ENCODE data around the gene SEC14L3. TPM values are rescaled to one million over a fixed set of nuclear protein-coding genes. Genes with fewer than 3 reads are reported as not detected.

Gene SEC14L3
- total and polyA plus RNA-seq, 2 of the 4 experiments (the other 2 are of a cell fraction) = not detected

DNA sequence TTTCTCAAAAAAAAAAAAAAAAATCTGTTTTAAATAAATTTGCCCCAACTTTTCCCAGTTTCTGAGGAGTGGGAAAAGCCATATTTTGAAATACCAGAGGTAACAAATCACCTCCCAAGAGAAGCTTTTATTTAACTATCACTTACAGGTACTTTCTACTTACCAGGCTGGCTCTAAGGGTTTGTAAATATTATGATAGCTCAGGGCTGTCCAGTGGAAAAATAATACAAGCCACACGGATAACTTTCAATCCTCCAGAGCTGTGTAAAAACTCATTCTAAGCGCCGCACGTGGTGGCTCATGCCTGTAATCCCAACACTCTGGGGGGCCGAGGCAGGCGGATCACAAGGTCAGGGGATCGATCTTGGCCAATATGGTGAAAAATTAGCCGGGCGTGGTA is 39.3 kb upstream of the SEC14L3 start:
- Histone ChIP-seq H3K56ac (ENCODE audit: extremely low read depth, insufficient read depth, low read length) (no peak overlapping the region), H3K18ac (ENCODE audit: low read depth, low read length) (no peak overlapping the region), H3K27me3 (ENCODE audit: control insufficient read depth, insufficient read depth, low read length) (peaks cover 27% of the 10 kb centered on the region), H3K4me2 (ENCODE audit: low read depth, low read length) (no peak overlapping the region), H3K4ac (ENCODE audit: low read depth, low read length) (no peak overlapping the region), H3K9me1 (ENCODE audit: insufficient read depth, low read length) (no peaks in the 10 kb centered on the region), H2BK120ac (ENCODE audit: low read depth, low read length) (no peak overlapping the region), H2BK5ac (ENCODE audit: low read depth, low read length, poor library complexity, severe bottlenecking) (no peak overlapping the region), H3K14ac (replicated peaks; ENCODE audit: low read depth, low read length) (no peak overlapping the region), H3K27ac (ENCODE audit: insufficient read depth, low read length) (no peak overlapping the region), H3K36me3 (ENCODE audit: control insufficient read depth, insufficient read depth, low read length) (no peaks in the 10 kb centered on the region), H3K4me3 (ENCODE audit: insufficient read depth, low read depth, low read length) (no peak overlapping the region), H4K91ac (ENCODE audit: insufficient read depth, low read depth, low read length) (no peak overlapping the region), H2BK20ac (ENCODE audit: low read depth, low read length) (no peak overlapping the region), H3K23ac (ENCODE audit: low read depth, low read length) (no peak overlapping the region), H4K8ac (ENCODE audit: low read depth in 2 of 2, low read length in 2 of 2) (no peak overlapping the region), H2BK15ac (ENCODE audit: low read depth, low read length) (no peak overlapping the region), H2AK5ac (ENCODE audit: low read depth, low read length) (no peak overlapping the region), H4K20me1 (ENCODE audit: insufficient read depth, low read length) (no peaks in the 10 kb centered on the region), H3K79me1 (ENCODE audit: low read depth in 1 of 2, low read length in 2 of 2) (no peaks in the 10 kb centered on the region), H3K9ac (ENCODE audit: low read depth, low read length) (no peak overlapping the region), H2AK9ac (replicated peaks; ENCODE audit: low read depth, low read length, poor library complexity) (no peak overlapping the region), H3K9me3 (ENCODE audit: control insufficient read depth, insufficient read depth, low read length) (peaks cover 3% of the 10 kb centered on the region; the same call in 1 of the 2 replicates), H3K4me1 (ENCODE audit: control insufficient read depth, insufficient read depth, low read length) (no peaks in the 10 kb centered on the region), H4K5ac (ENCODE audit: low read depth, low read length) (no peak overlapping the region), H2AFZ (replicated peaks; ENCODE audit: low read length, poor library complexity) (no peak overlapping the region)
- 82% methylated on average over 8 of the region's 9 CpGs; no CpG with 5 or more reads in 1 of the 2 experiments for WGBS, 2 experiments (ENCODE audit: extremely low coverage in 2 of 2, insufficient read length in 1 of 2)
- dilution Hi-C loops (cut with HindIII; ENCODE audit: low sequenced_read_pairs, unreplicated experiment) (no loop called here), intact Hi-C loops (cut with micrococcal nuclease) (no loop called here), in situ Hi-C loops (cut with MboI; ENCODE audit: low sequenced_read_pairs) (no loop called here)
- BruUV-seq (replicated peaks) = no TSS peak
- ChIA-PET POLR2A (ENCODE audit: unreplicated experiment) (no interaction called here), CTCF (no interaction called here)
- no peak for DNase-seq
- ATAC-seq (ENCODE audit: low read depth) = no peak
- TF ChIP-seq, protein P1, sequence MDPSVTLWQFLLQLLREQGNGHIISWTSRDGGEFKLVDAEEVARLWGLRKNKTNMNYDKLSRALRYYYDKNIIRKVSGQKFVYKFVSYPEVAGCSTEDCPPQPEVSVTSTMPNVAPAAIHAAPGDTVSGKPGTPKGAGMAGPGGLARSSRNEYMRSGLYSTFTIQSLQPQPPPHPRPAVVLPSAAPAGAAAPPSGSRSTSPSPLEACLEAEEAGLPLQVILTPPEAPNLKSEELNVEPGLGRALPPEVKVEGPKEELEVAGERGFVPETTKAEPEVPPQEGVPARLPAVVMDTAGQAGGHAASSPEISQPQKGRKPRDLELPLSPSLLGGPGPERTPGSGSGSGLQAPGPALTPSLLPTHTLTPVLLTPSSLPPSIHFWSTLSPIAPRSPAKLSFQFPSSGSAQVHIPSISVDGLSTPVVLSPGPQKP (IDR thresholded peaks at IDR 0.05; ENCODE audit: borderline replicate concordance, low read depth, low read length) = no peak
- no peak for TF ChIP-seq FOS (IDR thresholded peaks at IDR 0.05; ENCODE audit: low read depth, low read length)
- TF ChIP-seq POLR2A (IDR thresholded peaks at IDR 0.05; ENCODE audit: low read depth, low read length) = no peak
- TF ChIP-seq NFE2L2 (IDR thresholded peaks at IDR 0.05; ENCODE audit: low read depth, low read length) = no peak
- TF ChIP-seq BHLHE40 (IDR thresholded peaks at IDR 0.05; ENCODE audit: low read depth, low read length) = no peak
- TF ChIP-seq RAD21 (IDR thresholded peaks at IDR 0.05; ENCODE audit: low read length) = no peak
- TF ChIP-seq RFX5 (IDR thresholded peaks at IDR 0.05; ENCODE audit: low read depth, low read length) = no peak
- TF ChIP-seq CEBPB (IDR thresholded peaks at IDR 0.05; ENCODE audit: low read depth, low read length) = no peak
